ENCODE measurements around the gene DAAM1.
A peak's percentile ranks its signal among the peaks of the same experiment; 100 is the strongest.

The DAAM1 gene

DNA sequence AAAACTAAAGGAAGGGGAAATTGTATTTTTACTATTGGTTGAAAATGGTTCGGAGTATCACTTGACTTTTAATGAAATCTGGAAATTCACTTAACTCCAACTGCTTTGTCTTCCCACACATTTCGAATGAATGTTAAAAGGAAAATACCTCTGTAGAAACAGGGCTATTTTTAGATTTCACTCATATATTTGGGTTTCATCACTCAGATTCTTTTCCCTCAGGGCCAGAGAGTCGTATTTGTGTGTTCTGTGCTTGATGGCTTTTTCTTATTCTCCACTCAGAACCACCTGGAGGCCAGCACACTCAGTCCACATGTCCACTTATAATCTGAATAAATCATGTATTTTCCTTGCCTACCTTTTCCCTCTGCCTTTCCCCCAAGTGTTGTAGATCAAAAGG, 40.0 kb downstream of the DAAM1 start:
- no peak for DNase-seq

DNA sequence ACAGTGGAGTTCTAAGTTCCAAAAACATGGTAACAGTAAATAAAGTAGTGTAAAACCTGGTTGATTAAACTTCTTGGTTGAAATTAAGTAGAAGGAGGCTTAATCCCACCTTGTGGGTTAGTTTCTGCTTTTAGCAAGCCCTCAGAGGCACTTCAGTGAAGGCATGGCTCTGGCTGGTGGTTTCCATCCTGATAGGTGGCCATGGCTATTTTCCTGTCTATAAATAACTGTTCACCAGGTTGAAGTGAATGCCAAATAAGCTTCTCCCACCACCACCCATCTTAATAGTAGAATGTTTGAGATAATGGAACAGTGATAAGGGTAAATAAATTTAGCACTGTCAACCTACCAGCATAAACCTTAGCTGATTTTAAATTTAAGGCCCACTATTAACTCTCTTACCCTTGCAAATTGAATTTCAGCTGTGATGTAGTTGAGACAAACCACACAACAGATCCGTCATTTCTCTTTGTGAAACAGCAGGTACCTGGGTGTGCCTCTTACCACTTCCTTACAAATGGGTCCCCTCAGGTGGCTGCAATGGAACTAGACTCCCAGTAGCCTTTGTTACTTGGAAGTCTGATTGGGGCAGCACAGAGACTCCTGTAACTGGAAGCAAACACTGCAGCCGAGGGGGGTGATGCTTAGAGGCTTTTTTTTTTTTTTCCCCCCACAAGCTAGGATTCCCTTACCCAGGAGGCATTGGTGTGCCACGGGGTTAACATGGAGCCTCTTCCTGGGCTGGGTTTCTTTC, 41.4 kb downstream of the DAAM1 start:
- no peak for DNase-seq

DNA sequence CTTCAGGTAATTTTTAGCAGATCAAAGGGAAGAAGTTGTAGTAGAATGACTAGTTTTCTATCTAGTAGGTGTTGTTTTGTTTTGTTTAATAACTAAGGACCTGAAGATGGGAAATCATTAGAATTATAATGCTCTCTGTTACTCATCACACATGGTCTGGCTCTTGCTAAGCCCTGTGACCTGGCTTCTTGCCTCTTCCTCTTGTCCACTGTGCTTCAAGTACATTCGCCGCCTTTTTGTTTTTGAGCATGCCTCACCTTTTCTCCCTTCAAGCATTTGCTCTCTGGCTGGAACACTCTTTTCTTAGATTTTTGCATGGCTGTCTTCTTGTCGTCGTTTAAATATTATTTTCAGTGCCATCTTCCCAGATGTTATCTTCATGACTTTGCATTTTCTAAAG, 47.7 kb downstream of the DAAM1 start:
- DNase-seq: no peak

DNA sequence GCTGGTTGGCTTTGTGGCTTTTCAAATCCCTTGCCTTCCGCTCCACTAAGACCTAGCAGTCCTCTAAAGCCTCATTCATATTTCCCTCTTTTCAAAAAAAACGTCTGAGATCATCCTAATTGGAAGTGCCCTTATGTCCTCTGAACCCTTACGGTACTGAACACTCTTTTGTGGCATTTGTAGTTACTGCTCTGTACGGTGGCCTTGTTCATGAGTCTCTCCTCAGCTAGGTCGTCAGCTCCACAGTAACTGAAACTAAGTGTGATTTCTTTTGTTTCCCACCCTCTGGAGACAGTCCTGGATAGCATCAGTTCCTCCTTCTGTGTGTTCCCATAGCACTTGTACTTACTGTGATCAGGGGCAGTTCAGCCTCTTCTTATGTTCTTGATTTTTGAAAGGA, 49.7 kb downstream of the DAAM1 start:
- no peak for DNase-seq

DNA sequence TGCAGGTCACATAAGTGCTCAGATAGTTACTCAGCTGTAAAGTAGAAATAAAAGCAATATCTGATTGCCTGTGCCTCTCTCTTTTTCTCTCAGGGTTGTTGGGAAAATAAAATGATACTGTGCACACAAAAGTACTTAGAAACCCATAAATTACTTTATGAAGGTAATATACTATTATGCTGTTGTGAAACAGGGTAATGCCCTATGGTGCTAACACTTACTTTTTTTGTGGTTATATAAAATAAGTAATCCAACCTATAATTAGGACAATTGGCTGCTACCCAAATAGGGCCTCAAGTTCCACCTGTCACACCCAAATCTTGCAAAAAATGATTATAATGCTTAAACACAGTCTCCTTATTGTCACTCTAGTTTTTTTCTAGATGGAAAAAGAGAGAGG, 50.6 kb downstream of the DAAM1 start:
- no peak for DNase-seq

DNA sequence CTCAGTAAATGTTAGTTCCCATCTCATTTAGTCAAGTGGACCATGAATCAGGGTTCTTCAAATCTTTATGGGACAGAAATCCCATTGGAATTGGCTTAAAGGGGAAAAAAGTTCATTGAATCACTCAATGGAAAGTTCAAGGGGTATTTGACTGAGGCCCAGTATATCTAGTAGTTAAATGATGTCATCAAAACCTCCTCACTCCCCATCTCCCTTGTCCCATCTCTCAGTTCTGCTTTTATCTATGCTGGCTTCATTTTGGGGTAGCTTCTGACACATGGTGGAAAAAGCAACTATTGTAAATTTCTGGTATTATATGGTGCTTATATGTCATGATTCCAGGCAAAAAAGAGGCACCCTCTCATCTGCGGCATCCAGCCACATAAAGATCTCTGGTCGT, 51.9 kb downstream of the DAAM1 start:
- no peak for DNase-seq

DNA sequence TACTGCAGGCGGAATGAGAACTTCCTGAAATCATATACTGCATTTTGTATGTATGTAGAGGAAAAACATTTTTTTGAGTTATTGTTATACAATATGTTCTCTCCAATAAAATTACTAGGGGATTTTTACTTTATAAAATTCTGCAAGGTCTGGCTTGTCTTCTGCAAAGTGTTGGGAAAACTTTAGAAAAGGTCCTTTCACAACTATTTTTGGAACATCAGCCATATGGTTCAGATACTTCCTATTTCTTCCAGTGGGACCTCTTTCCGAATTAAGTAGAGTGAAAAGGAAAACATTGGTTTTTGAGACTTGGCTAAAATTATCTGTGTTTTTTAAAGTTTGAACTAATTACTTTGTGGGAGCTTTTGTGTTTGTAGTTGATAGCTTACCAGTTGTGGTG, 52.7 kb downstream of the DAAM1 start:
- DNase-seq: no peak

DNA sequence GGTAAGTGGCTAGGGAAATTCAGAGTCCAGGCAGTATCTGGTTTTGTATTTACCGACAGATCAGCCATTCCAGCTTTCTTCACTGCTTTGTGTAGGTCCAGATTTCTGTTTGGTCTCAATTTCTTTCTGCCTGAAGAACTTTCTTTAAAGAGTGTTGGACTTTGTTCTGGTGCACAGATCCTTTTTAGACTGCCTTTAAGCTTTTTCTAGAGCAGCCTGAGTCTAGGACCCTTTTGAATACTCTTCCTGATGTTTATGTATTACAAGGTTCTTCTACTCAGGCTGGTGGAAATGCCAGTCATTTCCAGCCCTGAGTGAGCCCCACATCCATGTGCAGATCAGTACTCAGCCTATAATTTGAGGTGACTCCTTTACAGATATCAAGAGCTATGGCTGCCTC, 54.7 kb downstream of the DAAM1 start:
- DNase-seq: no peak

DNA sequence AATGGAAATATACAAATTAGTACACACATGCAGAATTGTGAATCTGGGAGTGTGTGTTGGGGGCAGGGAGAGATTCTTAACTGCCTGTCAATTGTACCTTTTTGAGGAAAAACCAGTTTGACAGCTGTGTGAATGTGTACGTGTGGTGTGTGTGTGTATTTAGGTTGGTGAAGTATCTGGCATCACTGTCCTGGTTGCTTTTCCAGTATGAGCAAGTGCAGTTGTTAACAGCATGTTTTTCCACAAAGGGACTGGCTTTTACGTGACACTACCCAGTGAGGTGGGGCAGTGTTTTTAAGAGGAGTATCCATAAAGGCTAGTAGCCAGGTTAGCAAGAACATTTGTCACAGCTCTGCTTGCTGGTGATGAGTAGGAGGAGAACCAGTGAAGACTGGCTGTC, 56.1 kb downstream of the DAAM1 start:
- no peak for DNase-seq

DNA sequence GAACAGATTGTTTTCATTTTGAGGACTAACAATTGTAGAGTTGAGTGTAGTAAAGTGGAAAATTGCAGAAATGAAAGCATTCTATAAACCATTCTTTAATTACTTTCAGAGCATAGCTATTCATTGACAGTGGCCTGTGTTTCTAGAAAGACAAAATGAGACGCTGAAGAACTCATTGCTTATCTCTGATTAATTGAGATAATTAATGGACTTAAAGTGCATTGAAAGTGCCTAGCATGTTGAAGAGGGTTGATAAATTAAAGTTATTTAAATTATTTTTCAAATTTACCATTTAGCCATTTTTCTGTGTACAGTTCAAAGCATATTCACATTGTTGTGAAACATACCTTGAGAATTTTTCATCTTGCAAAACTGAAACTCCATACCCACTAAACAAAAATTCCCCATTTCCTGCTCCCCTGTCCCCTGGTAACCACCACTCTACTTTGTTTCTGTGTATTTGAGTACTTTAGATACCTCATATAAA, 57.4 kb downstream of the DAAM1 start:
- no peak for DNase-seq

DNA sequence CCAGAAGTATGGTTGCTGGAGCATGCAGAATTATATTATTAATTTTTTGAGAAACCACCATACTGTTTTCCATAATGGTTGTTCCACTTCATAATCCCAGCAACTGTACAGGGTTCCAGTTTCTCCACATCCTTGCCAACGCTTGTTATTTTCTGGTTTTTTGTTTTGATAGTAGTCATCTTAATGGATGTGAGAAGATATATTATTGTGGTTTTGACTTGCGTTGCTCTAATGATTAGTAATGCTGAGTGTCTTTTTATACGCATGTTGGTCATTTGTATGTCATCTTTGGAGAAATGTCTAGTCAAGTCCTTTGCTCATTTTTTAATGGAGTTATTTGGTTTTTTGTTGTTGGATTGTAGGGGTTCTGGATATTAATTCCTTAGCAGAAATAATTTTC, 58.1 kb downstream of the DAAM1 start:
- no peak for DNase-seq

DNA sequence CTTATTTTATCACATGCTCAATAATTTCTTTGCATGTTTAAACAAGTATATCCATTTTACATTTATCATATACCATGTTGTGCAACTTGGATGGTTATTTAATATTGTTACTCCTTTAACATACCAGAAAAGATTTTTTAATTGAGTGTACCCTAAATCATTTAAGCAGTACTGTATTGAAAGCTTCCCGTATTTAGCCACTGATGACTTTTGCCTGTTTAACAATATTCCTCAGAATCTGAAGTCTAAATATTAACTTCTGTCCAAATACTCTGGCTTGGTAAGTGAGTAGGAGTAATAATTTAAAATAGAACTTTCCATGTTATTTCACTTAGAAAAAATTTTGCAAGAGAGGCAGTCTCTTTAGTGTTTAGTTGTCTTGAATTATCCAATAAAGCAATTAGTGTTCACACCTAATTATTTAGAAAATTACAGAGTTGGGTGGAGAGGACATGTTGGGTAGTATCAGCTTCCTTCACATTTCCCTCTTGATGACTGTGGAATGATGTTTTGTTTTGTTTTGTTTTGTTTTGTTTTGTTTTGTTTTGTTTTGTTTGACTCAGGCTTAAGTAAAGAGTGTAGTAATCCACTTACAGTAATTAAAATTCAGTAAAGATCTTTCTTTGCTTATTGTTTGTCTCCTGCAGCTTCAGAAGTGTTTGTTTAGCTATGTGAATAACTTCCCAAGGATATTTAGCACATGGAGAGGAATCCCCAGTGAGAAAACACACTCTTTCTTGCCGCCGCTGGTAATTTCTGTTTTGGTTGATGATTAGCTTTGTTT, 59.5 kb downstream of the DAAM1 start:
- DNase-seq: no peak

DNA sequence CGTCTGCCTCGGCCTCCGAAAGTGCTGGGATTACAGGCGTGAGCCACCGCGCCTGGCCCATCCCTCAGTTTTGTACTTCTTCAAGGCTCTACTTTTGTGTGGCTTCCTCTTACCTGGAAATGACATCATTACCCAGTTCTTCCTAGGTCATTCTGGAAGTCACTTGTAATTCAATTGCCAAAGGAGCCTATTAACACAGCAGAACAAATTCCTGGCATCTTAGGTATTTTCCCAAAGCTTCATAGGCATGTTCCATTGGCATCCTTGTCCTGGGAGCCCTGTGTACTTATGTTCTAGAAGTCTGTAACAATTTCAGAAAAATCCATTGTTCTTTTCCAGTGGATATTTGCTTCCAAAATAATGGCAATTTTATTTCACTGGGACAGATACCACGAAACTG, 60.6 kb downstream of the DAAM1 start:
- DNase-seq: no peak

DNA sequence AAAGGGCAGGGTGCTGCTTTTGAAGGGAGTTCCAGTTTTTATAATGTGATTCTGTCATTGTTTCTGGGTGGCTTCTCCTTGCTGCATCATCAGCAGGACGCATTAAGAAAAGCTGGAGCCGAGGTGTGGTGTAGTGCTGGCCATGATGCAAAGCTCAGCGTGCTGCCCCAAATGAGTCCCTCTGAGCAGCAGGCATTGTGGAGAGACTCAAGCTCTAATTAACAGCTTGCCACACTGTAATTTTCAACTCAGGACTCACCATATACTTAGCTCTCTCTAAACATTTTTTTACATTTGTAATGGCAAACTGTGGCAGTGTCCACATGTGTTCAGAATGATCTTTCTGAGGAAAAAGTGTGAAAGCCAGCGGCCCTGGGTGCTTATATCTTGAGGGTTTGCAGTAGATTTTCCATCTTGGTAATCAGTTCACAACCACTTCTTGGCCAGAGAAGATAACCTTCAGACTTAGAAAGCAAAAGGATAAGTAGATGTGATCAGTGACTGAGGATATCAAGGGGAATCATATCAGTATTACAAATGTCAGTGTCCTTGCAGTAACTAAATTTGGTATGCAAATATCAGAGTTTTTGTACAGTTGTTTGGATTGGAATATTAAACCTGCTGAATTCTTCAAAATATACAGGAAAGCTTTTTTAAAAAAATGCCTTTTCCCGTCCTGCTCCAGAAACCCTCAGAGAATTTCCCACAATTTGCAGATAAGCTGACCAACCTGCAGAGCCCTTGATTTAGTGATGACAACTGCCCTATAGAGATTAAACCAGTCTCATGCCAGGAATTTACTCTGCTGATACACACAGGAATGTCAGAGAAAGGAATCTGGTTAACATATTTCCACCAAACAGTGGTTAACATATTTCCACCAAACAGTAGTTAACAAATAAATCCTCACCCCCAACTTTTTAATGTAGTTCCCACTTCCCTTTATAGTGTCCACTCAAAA, 63.6 kb downstream of the DAAM1 start:
- DNase-seq: no peak

DNA sequence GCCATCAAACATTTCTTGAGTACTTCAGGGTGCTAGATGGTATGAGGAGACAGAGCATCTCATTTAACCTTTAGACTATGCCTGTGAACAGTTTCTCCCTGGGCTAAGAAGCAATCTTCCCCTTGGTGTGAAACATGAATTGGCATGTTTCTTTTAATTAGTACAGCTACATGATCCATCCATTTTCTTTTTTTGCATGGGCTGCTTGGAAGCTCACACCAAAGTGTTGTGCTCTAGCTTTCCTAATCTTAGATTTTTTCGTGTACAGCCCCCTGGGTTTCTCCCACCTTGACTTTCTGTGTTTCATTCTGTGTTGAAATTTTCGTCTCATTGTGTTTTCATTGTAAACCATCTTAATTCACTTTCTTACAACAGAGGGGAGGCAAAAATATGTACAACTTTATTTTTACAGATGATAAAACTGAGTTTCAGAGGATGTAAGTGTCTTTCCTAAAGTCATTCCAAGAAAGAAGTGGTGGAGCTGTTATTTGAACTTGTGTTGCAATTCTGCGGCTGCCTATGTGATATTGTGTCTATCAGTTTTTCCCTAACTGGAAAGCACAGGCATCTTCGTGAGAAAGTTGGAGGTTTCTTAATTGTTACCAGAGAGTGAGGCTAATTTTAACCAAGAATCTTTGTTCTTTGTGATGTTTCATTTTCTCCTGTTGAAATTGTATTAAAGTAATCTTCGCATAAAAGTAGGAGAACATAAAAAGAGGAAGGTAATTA, 64.5 kb downstream of the DAAM1 start:
- DNase-seq: no peak

DNA sequence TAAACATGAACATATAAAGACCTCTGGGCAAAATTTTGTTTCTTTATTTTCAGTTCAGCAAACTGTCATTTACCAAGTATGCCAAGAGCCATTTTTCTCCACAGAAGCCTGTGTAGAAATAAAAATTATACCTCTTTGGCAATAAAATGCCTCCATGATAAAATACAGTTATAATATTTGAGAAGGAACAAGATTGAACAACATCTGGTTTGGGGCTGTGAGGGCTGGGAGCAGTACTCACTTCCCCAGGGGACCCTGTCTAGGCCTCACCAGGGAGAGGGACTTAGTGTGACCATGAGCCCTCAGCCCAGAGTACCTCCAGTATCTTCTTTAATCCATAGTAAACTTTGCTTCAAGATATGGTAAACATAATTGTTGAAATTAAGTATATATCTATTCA, 65.1 kb downstream of the DAAM1 start:
- no peak for DNase-seq

DNA sequence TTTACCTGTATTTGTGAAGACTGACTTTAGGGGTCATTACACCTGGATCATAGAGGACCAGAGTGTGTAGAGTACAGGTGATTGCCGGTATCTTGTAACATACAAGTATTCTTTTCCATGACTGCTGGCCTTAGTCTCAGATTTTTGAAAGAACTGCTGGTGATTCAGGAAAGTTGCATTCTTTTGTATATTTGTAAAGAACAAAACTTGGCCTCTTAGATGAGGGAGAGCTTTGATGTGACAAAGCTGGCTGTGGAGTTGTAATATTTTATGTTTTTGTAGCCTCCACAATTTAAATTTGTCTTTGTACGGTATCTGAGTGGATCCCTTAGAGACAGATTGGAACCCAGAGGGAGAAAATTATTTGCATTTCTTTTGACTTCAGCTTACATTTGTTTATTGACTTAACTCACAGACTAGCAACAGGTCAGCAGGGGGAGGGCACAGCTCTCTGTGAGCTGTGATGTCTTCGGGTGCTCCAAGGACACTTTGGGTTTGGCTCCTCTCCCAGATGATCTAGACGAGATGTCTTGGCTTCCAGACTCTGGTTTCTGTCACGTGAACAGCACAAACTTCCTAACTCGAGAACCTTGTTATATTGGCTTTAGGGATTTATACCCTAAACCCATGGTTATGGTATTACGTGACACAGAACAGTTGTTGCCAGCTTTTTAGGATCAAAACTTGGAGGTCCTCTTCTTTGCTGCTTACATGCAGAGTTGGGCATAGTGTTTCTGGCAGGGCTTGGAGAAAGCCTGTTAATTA, 65.9 kb downstream of the DAAM1 start:
- DNase-seq: no peak

DNA sequence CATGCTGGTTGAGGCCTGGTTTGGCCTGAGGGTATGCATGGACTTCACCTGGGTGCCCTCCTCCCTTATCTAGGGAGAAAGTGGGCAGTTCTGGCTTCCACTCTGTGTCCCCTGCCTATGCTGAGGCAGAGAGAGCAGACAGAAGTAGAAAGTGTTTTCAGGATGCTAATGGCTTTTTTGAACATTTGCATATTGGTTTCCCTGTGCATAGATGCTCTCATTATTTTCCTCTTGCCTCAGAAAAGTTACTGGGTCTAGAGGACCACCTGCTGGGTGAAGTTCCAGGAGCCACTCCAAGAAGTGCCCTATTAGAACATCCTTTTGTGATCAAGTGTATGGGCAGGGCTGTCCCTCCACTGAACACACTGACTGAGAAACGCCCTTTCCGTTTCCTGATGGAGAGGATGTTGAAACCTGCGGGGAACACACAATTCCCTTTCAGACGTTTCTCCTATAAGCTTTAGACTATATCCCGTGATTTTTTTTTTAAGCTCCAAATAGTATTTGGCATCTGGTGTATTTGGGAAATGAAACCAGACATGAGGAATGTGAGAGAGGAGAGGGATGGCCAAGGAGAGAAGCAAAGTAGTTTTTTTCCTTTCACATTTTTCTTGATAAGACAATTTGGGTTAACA, 66.6 kb downstream of the DAAM1 start:
- DNase-seq: no peak

DNA sequence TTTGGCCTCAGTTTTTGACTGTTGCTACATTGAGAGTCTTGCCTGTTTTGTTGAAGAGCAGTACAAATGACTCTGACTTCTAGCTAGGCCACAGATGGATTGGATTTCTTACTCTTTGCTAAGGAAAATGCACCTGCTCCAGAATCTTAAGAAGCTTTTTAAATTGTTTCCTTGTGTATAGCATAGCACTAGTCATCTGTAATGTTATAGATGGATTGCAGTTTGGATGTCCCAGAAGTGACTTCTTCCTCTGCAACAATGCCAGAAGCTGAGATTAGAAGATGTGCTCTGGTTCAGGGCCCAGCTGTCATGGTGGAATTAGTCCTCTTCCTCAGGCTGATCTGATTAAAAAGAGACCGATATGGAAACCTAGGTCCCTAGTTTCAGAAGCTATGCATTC, 67.9 kb downstream of the DAAM1 start:
- no peak for DNase-seq

DNA sequence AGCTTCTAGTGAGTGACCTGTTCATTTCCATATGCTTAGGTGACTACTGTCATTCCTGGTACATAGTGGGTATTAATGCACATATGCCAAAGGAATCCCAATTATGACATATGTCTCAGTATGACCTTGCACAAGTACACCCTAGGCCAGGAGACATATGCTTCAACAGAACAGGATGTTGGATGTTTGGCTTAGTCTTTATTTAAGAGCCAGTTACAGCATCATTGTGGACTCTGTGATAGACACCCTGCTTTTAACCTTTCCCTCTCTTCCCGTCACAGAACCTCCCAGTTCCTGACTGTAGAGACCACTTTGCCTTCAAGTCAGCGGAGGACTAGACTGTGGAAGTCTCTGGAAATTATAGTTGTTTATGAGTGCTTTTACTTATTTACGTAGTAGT, 72.9 kb downstream of the DAAM1 start:
- no peak for DNase-seq

DNA sequence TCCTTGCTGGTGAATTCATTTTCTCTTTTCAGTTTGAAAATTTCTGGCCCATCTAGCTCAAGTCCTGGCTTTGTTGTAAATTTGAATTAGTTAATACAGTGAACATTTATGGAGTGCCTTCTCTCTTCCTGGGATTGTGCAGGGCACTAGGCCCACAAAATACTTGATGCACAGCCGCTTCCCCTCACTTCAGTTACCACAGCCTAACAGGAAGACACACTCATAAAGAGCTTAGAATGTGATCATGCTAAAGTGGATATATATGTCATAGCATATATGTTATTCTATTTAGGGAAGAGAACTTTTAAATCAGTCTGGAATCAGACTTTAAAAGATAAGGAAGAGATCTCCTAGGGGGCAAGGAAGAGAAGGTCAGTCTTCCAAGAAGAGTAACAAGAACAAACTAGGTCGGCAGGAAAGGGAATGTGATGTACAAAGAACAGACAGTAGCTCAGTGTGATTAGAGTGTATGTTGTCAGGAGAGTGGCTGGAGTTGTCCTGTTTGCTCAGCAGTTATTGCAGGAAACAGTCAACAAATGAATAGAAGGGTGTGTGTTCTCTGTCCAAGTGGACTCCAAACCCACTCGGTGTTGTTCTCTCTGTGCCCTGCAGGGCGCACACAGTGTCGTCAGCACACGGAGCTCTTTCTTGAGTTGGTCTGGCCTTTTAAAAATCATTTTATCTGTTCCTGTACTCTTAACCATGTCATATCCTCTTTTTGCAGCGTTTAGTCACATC, 74.4 kb downstream of the DAAM1 start:
- DNase-seq: peak; percentile 27
